Right ventricle myocardium superior (tissue), 1 donor: Measurements from ENCODE around the gene NEURL1B. TPM values are rescaled to one million over a fixed set of nuclear protein-coding genes. Genes with fewer than 3 reads are reported as not detected.
"Not testable (repeated sequence)": the region's sequence is repeated elsewhere in the genome, so short reads cannot be mapped to it uniquely, and the experiment has no call there.

Source experiments
- ATAC-seq: fragments of 200-7000 bp; cut with Tn5 transposase; one replicate; pipeline ENCODE4 v1.9.1; 2020; ENCODE audit warnings: mild to moderate bottlenecking; ENCODE audit not compliant: poor library complexity
- DNase-seq: peaks from one replicate; pipeline ENCODE4 v3.0.0-alpha.2; 2020
- intact Hi-C: fragments of 100-400 bp; cut with DNase I; formaldehyde crosslinking; loops from one replicate; pipeline ENCODE4 v1.11.2; 2022
- total RNA-seq: library from RNA; stranded (reverse); fragmentation: NEBNext Ultra II Directional; extraction: Animal tissue kit (Norgen Biotek cat#: 25700); gene quantifications from one replicate; pipeline ENCODE4 v1.2.1, GENCODE V29; 2021
- donor health status: DM: no; HTN: yes; CAD: no; lungs with severe emphysema.

The NEURL1B gene
- total RNA-seq, 1 donor from 2014 or later: 28.8 TPM

DNA sequence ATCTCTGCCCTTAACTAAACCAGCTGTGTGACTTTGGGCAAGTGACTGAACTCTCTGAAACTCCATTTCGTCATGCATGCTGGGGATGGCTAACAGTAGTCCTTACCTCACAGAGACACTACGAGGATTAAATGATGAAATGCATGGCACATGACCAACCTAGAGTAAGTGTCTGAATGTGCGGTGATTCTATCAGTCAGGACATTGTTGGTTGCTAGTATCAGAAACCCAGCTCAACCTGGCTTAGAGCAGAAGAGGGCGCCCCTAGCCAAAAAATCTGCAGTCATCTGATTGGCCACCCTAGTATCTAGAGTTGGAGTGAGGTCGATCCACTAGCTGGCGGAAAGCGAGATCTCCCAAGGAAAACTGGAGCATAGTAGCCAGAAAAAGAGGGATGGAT, 25.2 kb downstream of the NEURL1B start:
- ATAC-seq (peak; percentile 64), DNase-seq (no peak)
- intact Hi-C loops: no loop called here

DNA sequence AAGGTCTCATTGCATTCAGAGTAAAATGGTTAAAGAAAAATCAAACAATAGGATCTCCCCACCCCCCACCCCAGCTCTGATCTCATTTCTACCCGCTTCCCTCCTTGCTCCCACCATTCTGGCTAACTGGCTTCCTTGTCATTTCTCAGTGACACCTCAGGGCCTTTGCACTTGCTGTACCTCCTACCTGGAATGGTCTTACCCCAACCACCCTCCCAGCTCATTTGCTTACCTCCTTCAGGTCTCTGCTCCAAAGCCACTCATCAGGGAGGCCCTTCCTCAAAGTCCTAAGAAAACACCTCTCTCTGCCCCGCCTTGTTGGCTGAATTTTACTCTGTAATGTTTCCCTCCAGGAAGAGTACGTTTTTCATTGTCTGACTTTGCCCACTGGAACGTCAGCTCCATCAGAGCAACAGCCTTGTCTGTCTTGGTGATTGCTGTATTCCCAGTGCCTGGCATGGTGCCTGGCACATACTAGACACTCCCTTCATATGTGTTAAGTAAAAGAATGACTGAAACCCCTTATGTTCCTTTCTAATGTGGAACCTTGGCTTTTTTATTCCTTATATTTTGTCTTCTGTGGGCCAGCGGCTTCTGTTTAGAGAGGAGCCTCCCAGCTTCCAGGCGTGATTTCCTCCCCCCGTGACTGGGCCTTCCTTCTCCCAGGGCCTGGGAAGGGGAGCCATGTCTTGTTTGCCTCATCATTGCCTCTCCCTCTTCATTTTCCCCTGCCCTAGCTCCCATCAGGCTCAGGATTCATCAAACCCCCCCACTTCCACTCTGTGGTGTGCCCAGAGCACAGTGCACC, 26.9 kb downstream of the NEURL1B start:
- ATAC-seq: no peak

DNA sequence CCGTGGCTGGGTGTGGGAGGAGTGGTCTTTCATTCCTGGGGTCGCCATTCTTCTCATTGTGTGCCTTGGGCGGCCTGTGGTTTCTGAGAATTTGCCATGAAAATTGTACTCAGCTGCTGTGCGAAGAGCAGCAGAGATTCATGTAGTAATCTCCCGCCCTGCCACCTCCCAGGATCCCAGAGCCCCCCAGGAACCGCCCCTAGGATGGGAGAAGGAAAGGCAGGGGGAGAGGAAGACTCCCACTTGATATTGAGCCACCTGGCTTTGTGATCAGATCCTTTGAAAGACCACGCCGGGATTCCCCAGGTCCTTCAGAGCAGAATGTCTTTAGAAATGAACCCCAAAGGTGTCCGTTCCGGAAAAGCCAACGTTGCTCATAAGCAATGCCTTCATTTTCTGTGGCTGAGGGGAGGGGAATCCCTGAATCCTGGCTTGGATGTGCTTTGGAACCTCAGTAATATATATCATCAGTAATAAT, 27.6 kb downstream of the NEURL1B start:
- intact Hi-C loops: no loop called here
- DNase-seq: no peak
- no peak for ATAC-seq

More for the DNA sequence above, 26.9 kb downstream of the NEURL1B start:
- DNase-seq: no peak
- intact Hi-C loops: no loop called here

DNA sequence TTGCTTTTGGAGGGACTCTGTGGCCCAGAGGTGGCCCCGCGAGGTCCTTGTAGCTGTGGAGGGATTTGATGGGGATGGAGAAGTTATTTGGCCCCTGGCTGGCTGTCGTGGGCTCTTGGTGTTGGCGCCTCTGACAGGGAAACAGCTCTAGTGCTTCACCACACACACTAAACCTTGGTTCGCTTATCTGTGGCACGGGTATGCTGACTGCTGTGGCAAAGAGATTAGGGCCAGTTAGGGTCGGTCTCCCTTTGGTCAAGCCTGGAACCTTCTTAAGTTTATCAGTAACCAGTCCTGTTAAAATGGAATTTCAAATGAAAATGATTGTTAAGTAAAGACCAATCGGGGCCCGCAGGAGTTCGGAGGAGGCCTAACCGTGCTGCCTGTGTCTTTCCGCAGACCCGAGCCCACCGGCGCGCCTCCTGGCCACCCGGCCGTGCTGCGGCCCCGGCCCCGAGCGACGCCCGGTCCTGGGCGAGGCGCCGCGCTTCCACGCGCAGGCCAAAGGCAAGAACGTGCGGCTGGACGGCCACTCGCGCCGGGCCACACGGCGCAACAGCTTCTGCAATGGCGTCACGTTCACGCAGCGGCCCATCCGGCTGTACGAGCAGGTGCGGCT, 28.4 kb downstream of the NEURL1B start:
- intact Hi-C loops: no loop called here
- ATAC-seq: no peak
- DNase-seq: no peak

DNA sequence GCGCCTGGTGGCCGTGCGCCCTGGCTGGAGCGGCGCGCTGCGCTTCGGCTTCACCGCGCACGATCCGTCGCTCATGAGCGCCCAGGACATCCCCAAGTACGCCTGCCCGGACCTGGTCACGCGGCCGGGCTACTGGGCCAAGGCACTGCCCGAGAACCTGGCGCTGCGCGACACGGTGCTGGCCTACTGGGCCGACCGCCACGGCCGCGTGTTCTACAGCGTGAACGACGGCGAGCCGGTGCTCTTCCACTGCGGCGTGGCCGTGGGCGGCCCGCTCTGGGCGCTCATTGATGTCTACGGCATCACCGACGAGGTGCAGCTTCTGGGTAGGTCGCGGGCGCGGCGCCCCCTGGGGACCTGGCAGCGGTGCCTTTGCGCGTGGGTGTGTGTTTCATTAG, 28.9 kb downstream of the NEURL1B start:
- DNase-seq (no peak), ATAC-seq (no peak)
- intact Hi-C loops: no loop called here

DNA sequence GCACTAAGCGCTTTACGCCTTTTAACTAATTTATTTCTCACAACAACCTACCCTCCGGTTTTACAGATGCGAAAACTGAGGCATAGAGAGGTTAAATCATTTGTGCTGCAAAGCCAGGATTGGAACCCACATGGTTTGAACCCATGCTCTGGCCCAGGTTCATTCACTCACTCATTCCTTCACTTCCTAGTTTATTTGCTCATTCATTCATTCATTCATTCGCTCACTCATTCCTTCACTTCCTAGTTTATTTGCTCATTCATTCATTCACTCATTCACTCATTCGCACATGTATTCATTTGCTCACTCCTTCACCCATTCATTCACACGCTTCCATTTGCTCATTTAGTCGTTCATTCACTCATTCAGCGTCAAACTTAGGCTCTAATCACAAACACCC, 29.4 kb downstream of the NEURL1B start:
- DNase-seq: no peak
- no peak for ATAC-seq
- intact Hi-C loops: no loop called here

DNA sequence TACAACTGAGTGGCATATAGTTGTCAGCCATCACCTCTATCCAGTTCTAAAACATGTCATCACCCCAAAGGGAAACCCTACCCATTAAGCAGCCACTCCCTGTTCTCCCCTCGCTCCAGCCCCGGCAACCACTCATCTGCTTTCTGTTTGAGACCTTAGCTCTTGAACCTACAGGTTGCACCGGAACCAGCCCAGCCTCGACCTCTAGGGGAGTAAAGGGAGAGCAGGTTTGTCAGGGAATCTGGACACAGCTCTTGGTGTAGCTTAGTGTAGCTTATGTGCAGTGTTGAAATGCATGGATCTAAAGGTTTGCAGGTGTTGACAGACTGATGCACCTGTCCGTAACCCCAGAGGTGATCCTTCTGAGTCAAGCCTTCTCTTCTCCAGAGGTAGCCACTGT, 30.0 kb downstream of the NEURL1B start:
- DNase-seq (no peak), ATAC-seq (no peak)
- intact Hi-C loops: no loop called here

DNA sequence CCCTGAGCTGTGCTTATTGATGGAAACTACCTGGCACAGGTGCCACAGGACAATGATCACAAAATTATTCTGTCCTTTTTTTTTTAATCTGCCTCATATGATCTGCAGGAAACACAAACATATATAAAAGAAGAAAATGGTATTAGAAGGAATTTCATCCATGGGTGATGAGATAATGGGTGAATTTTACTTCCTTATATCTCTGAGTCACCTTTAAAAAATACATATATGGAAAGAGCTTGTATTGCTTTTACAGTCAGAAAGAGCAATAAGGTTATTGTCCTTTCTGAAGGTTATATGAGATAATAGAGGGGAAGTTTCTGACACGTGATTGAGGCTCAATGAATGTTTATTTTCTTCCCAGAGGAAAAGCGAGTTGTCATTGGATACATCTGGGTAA, 31.6 kb downstream of the NEURL1B start:
- ATAC-seq (no peak), DNase-seq (no peak)
- intact Hi-C loops: no loop called here

DNA sequence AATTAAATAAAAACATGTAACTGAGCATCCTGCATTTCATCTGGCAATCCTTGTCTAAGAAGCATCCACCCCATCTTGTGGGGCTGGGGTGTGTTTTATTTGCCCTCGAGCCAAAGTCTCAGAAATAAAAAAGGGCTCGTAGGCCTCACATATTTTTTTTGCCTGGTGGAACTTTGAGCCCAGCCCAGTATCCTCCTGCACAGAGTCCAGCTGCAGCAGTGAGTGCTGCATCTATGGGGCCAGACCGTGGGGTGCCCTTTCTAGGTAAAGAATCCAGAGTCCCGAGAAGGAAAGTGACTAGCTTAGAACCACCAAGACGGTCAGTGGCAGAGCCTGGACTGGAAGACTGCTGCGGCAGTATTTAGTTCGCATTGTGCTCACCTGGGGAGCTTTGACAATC, 33.1 kb downstream of the NEURL1B start:
- DNase-seq (no peak), ATAC-seq (no peak)
- intact Hi-C loops: no loop called here

DNA sequence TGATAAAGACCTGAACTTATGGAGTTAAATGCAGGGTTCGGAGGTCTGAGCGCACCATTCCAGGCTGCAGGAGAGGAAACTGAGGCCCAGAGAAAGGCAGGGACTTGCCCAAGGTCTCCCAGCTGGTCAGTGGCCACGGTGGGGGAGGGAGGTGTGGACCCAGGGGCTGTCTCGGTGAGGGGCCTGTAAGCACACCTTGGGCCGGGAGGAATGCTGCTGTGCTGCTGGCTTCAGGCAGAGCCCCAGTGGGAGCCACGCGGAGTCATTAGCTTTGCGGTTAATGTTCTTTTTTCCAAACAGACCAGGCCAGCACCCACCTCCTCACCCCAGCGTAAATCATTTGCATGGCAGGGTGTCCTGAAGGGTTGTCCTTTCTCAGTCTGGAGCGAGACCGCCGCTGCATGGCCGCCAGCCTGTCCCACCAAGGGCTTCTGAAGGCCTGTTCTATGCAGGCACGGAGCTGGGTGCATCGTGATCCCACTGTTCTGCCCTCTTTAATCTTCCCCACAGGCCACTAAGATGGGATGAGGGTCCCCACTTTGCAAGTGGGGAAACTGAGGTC, 35.9 kb downstream of the NEURL1B start:
- intact Hi-C loops: no loop called here
- no peak for DNase-seq
- ATAC-seq: no peak

DNA sequence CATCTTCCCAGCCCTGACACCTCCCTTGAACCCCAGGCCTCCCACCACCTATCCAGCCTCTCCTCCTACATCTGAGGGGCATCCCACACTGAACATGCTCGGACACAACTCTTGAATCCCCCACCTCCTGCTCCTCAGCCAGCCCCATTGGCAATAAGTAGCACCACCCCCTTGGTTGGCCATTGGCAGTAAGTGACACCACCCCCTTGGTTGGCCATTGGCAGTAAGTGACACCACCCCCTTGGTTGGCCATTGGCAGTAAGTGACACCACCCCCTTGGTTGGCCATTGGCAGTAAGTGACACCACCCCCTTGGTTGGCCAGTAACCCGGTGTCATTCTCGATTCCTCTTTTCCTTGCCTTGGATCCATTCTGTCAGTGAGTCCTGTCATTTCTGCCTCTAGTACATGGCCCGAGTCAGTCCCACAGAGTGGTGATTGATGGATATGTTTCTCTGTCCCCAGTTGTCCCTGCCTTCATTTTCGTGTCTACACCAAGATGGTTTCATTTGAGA, 37.4 kb downstream of the NEURL1B start:
- intact Hi-C loops, ATAC-seq, DNase-seq: not testable (repeated sequence)

DNA sequence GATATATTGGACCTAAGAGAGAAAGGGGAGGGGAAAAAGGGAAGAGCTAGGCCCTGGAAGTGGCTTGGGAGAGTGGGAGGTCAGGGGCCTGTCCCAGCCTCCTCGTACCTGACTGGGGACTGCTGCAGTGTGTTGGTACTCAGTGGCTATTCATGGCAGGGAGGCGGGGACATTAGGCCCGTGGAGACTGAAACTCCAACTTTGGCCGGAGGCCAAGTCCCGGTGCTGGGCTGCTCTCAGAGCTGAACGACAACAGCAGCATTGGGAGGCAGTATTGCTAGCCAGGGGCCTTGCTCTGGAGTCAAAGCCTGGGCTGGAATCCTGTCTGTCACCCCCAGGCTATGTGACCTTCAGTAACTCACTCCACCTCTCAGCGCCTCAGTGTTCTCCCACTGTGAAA, 37.8 kb downstream of the NEURL1B start:
- ATAC-seq (peak; percentile 91), DNase-seq (peak; percentile 89)
- intact Hi-C loops: no loop called here

DNA sequence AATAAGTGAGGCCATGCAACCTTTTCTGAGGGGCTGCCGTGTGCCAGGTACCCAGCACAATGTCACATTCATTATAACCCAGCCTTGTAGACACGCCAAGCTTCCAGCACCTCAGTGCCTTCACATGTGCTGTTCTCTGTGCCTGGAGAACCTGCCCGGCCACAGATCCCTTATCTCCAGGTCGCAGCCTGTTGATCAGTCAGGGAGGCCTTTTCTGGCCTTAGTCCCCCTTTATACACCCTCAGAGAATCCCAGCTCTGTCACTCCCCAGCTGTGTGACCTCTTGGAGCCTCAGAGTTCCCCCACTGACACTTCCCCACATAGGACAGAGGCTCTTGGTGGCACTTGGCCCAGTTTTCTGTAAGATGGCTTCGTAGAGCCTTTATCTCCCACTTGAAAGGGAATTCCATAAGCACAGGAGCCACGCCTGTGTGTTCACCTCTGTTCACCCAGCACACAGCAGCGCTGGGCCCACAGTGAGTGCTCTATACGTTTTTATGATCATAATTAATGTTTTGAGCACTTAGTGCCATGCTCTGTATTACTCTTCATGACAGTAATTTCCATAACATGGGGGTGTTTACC, 38.7 kb downstream of the NEURL1B start:
- intact Hi-C loops: no loop called here
- DNase-seq (no peak), ATAC-seq (no peak)

DNA sequence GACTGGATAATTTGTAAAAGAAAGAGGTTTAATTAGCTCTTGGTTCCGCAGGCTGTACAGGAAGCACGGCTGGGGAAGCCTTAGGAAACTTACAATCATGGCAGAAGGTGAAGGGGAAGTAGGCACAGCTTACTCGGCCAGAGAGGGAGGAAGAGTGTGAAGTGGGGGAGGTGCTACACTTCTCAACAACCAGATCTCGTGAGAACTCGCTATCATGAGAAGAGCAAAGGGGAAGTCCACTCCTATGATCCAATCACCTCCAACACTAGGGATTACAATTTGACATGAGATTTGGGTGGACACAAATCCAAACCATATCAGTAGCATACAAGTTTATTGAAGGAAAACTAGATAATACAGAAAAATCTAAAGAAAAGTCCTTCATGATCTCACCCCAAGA, 39.9 kb downstream of the NEURL1B start:
- ATAC-seq: no peak
- no peak for DNase-seq
- intact Hi-C loops: no loop called here

DNA sequence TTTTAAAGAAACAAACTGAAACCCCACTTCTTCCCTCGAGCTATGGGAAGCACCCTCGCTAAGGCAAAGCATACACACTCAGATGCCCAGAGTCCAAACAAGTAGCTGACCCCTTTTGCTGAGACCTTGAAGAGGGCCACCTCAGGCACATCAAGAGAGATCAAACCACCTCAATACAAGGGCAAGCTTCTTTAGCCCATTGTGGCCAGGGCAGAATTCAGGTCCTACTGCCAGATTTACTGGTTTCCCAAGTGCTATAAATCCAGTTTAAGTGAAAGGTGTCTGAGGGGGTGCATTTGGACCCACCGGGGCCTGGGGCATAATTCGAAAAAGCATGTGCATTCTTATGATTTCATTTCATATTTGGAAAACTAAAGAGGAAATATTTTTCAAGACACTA, 40.4 kb downstream of the NEURL1B start:
- intact Hi-C loops: no loop called here
- DNase-seq: no peak
- no peak for ATAC-seq

DNA sequence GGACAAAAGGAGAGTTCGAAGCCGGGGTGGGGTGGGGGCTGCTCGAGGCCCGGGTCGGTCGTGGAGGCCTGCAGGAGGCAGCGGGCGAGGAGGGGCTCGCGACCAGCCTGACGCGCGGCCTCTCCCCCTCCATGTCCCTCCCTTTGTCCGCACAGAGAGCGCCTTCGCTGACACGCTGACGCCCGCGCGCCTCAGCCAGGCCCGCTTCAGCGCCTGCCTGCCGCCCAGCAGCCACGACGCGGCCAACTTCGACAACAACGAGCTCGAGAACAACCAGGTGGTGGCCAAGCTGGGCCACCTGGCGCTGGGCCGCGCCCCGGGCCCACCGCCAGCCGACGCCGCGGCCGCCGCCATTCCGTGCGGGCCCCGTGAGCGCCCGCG, 42.2 kb downstream of the NEURL1B start:
- ATAC-seq (no peak), DNase-seq (no peak)
- intact Hi-C loops: no loop called here

DNA sequence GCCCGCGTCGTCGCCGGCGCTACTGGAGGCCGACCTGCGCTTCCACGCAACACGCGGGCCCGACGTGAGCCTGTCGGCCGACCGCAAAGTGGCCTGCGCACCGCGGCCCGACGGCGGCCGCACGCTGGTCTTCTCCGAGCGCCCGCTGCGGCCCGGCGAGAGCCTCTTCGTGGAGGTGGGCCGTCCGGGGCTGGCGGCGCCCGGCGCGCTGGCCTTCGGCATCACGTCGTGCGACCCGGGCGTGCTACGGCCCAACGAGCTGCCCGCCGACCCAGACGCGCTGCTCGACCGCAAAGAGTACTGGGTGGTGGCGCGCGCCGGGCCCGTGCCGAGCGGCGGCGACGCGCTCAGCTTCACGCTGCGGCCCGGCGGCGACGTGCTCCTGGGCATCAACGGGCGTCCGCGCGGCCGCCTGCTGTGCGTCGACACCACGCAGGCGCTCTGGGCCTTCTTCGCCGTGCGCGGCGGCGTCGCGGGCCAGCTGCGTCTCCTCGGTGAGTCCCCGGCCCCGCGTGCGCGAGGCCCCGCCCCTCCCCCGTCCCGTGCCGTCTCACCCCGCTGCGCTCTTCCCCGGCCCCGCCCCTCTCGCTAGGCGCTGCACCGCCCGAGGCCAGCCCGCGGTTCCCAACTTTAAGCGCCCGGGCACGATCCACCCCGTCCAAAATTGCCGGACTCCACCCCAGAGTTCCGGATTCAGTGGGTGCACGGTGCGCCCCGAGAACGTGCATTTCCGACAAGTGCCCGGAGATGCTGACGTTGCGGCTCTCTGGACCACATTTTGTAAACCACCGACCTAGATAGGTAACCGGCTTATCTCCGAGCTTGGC, 42.8 kb downstream of the NEURL1B start:
- DNase-seq: no peak
- no peak for ATAC-seq
- intact Hi-C loops: no loop called here

DNA sequence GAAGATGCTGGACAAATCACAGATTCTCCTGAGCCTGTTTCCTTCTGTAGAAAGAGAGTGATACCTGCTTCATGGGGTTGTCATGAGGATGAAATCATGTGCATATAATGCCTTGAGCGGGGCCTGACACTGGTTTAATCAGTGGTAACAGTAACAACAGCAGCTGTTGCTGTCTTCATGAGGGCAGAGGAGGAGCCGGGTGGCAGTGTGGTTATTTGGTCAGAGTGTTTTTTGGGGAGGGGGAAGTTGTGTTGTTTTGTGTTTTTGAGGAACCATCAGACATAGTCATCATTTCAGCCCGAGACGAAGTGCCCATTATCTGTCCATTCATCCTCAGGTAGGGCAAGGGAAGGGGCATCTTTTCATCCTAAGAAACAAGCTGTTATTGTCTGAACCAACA, 44.0 kb downstream of the NEURL1B start:
- intact Hi-C loops: no loop called here
- ATAC-seq (no peak), DNase-seq (no peak)

DNA sequence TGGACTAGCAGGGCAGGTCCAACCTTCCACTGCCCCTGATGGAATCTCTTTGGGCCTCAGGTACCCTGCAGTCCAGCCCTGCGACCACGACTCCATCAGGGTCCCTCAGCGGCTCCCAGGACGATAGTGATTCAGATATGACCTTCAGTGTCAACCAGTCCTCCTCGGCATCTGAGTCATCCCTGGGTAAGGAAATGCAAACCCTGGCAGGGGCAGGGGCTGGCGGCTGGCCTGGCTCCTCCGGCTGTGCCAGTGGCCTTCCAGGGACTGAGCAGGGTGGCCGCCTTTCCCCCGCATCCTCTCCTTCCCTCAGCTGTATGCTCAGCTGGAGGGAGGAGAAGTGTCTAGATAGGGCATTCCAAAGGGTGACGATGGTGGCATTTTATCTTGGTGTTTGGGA, 45.0 kb downstream of the NEURL1B start:
- no peak for DNase-seq
- intact Hi-C loops: no loop called here
- ATAC-seq: no peak
